ENCODE results near the gene C3orf22.

Gene C3orf22

GRCh38 chr3:126556637-126557414, 1.9 kb downstream of the C3orf22 start:
- DNase-seq = no peak

GRCh38 chr3:126555795-126556636, 2.7 kb downstream of the C3orf22 start:
- DNase-seq = no peak

GRCh38 chr3:126554560-126555525, 3.9 kb downstream of the C3orf22 start:
- DNase-seq = no peak

GRCh38 chr3:126553284-126554084, 5.2 kb downstream of the C3orf22 start:
- no peak for DNase-seq

GRCh38 chr3:126552688-126553283, 5.9 kb downstream of the C3orf22 start:
- DNase-seq = no peak

- DNase-seq = no peak
Measured at GRCh38 chr3:126551839-126552687, 6.7 kb downstream of the C3orf22 start.

- DNase-seq = no peak
Measured at GRCh38 chr3:126551121-126551838, 7.5 kb downstream of the C3orf22 start.

GRCh38 chr3:126550488-126551051, 8.2 kb downstream of the C3orf22 start:
- DNase-seq = no peak

GRCh38 chr3:126549861-126550487, 8.8 kb downstream of the C3orf22 start:
- DNase-seq = no peak

GRCh38 chr3:126548556-126549466, 9.9 kb downstream of the C3orf22 start:
- no peak for DNase-seq

- no peak for DNase-seq
Measured at GRCh38 chr3:126547721-126548120, 11.0 kb downstream of the C3orf22 start.

GRCh38 chr3:126546549-126547239, 12.0 kb downstream of the C3orf22 start:
- DNase-seq = no peak

GRCh38 chr3:126546013-126546412, 12.7 kb downstream of the C3orf22 start:
- no peak for DNase-seq

GRCh38 chr3:126545544-126545943, 13.2 kb downstream of the C3orf22 start:
- no peak for DNase-seq

- no peak for DNase-seq
Measured at GRCh38 chr3:126544596-126545281, 14.0 kb downstream of the C3orf22 start.

- no peak for DNase-seq
Measured at GRCh38 chr3:126543457-126544061, 15.2 kb downstream of the C3orf22 start.

Measured in CD4-positive, alpha-beta T cell treated with Interleukin-12 subunit alpha and Interleukin-12 subunit beta, for 1 hour (primary cell).